ENCODE measurements around the gene LYAR.

The LYAR gene

DNA sequence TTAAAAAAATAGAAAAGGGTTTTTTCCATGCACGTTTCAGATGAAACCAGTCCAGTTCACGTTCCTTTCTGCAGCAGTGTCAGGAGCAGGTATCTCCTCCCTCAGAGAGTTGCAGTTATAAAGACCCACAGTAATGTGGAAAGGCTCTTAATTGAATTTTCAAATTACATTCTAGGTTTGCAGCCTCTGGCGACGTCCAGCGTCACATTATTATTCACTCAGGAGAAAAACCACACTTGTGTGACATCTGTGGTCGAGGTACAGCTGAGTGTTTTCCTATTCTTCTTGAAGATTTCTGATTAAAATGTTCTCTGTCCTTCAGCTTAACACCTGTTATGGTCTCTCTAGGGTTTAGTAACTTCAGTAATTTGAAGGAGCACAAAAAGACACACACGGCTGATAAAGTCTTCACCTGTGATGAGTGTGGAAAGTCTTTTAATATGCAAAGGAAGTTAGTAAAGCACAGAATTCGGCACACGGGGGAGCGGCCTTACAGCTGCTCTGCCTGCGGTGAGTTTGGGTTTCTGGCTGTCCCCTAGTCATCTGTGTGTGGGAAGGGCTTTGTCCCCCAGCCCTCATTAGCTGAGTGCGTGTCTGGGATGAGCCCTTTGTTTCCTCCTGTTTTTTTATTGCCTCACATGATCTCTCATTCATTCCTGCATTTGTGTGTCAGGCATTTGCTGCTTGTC is 25.7 kb upstream of the LYAR start:
- no peak for DNase-seq

DNA sequence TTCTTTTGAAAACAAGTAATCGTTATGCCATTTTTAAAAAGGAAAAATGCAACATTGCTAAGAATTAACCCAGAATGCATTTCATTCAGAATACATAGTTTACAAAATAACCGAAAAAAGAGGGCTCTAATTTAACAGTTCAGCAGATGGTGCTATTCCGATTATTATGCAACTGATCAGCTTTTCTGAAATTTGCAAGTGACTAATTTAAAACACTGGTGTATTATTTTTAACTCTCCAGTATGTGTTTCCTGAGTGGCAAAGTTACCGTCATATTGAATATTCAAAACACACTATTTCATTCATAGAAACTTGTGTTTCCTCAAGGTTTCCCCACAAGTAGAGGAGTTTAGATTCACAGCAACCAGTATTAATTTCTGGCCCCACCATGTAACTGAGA is 21.2 kb upstream of the LYAR start:
- DNase-seq = no peak

GRCh38 chr4:4308800-4309441 is 19.0 kb upstream of the LYAR start:
- DNase-seq = no peak

GRCh38 chr4:4306920-4307319 is 17.0 kb upstream of the LYAR start:
- DNase-seq = no peak

GRCh38 chr4:4302416-4302815 is 12.5 kb upstream of the LYAR start:
- DNase-seq = no peak

GRCh38 chr4:4302001-4302400 is 12.0 kb upstream of the LYAR start:
- no peak for DNase-seq

DNA sequence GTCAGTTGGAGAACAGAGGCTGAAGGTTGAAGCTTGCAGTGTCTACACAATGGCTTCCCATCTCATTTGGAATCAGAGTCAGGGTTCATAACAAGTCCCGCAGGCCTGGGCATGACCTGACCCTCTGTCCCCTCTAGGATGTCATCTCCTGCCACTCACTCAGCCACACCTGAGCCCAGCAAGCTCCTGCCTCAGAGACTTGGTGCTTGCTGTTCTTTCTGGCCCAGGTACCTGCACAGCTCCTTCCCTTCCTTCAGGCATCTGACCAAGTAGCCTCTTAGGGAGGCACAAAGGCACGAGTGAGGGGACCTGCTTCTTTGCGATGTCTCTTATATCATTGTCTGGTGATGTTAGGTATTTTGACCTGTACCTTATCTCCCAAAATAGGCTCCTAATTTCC is 9.1 kb upstream of the LYAR start:
- DNase-seq = no peak

DNA sequence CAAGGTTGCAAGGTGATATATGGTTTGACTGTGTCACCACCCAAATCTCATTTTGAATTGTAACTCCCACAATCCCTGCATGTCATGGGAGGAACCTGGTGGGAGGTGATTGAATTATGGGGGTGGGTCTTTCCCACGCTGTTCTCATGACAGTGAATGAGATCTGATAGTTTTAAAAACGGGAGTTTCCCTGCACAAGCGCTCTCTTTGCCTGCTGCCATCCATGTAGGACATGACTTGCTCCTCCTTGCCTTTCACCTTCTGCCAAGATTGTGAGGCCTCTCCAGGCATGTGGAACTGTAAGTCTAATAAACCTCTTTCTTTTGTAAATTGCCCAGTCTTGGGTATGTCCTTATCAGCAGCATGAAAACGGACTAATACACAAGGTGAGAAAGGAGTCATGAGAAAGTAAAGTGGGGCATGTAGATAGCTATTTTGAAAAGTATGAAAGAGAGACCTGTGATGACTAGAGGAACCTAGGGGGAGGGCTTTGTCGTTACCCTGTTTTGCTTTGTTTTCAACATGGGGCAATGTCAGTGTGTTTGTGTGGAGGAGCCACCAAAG is 6.4 kb upstream of the LYAR start:
- no peak for DNase-seq

GRCh38 chr4:4293279-4293678 is 3.3 kb upstream of the LYAR start:
- DNase-seq = no peak

GRCh38 chr4:4289597-4289940 is 385 bp downstream of the LYAR start:
- no peak for DNase-seq

DNA sequence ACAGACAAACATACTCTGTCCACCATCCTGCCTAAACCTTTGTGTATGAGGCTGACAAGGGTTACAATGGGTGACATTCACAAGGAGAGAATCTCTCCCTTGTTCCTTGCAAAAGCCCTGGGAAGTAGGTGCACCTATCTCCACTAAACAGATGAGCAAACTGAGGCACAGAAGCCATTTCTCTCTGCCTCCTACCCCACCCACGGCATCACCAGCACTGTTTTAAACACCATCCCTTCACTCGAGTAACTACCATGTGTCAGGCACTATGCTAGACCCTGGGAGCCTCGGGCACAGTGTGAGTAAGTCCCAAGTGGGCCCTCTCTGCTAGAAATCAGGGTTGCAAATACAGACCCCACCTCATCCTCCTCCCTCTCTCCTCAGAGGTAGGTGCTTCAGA is 899 bp downstream of the LYAR start:
- DNase-seq = no peak

GRCh38 chr4:4288098-4288497 is 1.9 kb downstream of the LYAR start:
- no peak for DNase-seq

- DNase-seq = no peak
Measured at GRCh38 chr4:4284827-4285618, 4.9 kb downstream of the LYAR start.

DNA sequence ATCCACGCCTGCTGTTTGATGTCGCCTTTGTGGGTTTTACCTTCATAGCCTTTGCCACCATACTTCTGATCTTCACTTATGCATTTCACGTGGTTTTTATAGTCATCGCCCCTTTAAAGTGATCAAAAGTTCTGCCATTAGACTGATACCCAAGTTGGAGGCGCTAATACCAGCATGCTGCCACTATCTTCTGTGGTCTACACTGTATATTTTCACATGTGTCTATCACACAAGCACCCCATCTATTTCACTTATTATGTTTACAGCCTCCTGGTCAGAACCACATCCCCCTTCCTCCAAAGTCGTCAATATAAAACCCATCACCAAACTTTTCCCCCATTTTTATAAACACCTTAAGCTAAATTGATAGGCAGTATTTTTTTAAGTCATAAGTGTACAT is 8.2 kb downstream of the LYAR start:
- no peak for DNase-seq

- no peak for DNase-seq
Measured at GRCh38 chr4:4277531-4277930, 12.4 kb downstream of the LYAR start.

GRCh38 chr4:4274226-4274625 is 15.7 kb downstream of the LYAR start:
- no peak for DNase-seq

GRCh38 chr4:4271912-4272311 is 18.0 kb downstream of the LYAR start:
- no peak for DNase-seq

GRCh38 chr4:4270529-4270928 is 19.4 kb downstream of the LYAR start:
- DNase-seq = no peak

- peak; percentile 21 for DNase-seq
Measured at GRCh38 chr4:4269856-4270255, 20.1 kb downstream of the LYAR start.

DNA sequence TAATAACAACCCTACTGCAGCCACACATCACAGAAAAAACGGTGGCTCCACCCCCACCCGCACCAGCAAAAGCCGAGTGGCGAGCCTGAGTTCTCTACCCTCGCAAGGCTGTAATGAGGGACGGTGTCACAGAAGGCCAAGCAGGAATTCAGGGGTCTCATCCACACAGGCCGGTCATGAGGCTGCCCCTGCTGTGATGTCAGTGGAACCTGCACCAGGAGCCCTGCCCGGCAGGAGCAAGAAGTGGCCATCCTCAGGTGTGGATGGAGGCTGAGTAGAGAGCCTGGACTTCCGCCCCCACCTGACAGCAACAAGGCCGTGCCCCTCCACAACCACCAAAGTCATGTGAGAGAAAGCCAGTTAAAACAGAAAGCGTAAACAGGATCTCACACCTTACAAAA is 20.6 kb downstream of the LYAR start:
- DNase-seq = no peak

DNA sequence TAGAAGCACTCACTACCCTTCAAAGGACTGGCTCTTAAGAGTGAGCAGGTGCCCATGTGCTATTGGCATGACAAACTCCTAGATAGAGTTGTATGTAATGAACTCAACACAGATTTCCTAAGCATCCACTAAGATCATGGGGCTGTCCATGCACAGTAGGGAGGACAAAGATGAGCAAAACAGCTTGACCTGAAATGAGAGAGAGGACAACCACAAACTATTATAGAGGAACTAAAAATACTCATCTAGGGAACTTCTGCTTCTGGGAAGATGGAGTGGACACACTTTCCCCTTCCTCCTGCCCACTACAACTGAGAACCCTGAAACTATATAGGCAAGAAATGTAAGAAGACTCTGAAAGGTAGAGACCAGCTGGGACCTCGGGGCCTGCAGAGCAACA is 21.2 kb downstream of the LYAR start:
- DNase-seq = no peak

- no peak for DNase-seq
Measured at GRCh38 chr4:4267981-4268380, 22.0 kb downstream of the LYAR start.

GRCh38 chr4:4260185-4260751 is 29.7 kb downstream of the LYAR start:
- no peak for DNase-seq

All from effector CD4-positive, alpha-beta T cell (primary cell).